GM12878 (cell line): Measurements from ENCODE around the gene ACSM6. TPM values are rescaled to one million over a fixed set of nuclear protein-coding genes. Genes with fewer than 3 reads are reported as not detected.

Experiments used
- ATAC-seq: fragments of 200-7000 bp; cut with Tn5 transposase; 3 replicates; pipeline ENCODE4 v1.9.1; 2020; ENCODE audit warnings: mild to moderate bottlenecking, moderate library complexity
- BruUV-seq: library from RNA; stranded (reverse); fragments of 400-500 nt; replicated peaks from 2 replicates; lab custom pipeline; 2021; lab: Mats Ljungman, UMichigan
- CTCF ChIA-PET: fragments of 300-600 bp; sonication (Branson Sonifier 250); formaldehyde crosslinking; extraction: SDS; loops from one replicate; lab custom pipeline; 2021; ENCODE audit warnings: inconsistent platforms; lab: Yijun Ruan, JAX
- POLR2A ChIA-PET: fragments of 350-600 bp; formaldehyde crosslinking; extraction: SDS; loops from one replicate; lab custom pipeline; 2021; ENCODE audit warnings: inconsistent platforms; lab: Charles Lee
- RAD21 ChIA-PET: fragments of 300-600 bp; sonication (Branson Sonifier 250); formaldehyde crosslinking; loops from one replicate; lab custom pipeline; 2023; ENCODE audit warnings: antibody characterized with exemption; ENCODE audit not compliant: unreplicated experiment; lab: Charles Lee
- SMC1A ChIA-PET: fragments of 300-600 bp; sonication (Branson Sonifier 250); formaldehyde crosslinking; loops from one replicate; lab custom pipeline; 2023; ENCODE audit not compliant: unreplicated experiment, uncharacterized antibody; lab: Charles Lee
- DNase-seq: peaks from one replicate; pipeline ENCODE4 v3.0.0-alpha.2; 2011; ENCODE audit warnings: low read depth, low spot score
- FAIRE-seq: peaks from 3 replicates; lab custom pipeline; 2011; peaks lifted over from hg19 to GRCh38; lab: Jason Lieb, UNC
- H2AFZ ChIP-seq: 2 replicates; pipeline ENCODE4 v1.6.0; 2011; ENCODE audit warnings: low read depth, low read length, control low read depth; ENCODE audit not compliant: control insufficient read depth
- H3K27ac ChIP-seq: 2 replicates; pipeline ENCODE4 v1.5.1; 2011; ENCODE audit warnings: control low read depth; ENCODE audit not compliant: control insufficient read depth, insufficient read depth
- H3K27me3 ChIP-seq, 2 experiments: replicated peaks in 1 of 2; 2 replicates each; pipeline versions ENCODE4 v1.6.0 to v1.6.1; 2011; ENCODE audit warnings: low read length in 1 of 2; ENCODE audit not compliant: control insufficient read depth in 2 of 2, insufficient read depth in 2 of 2
- H3K36me3 ChIP-seq, 2 experiments: 2 replicates each; pipeline ENCODE4 v1.5.1; 2011; ENCODE audit warnings: low read length in 1 of 2; ENCODE audit not compliant: control insufficient read depth in 2 of 2, insufficient read depth in 2 of 2
- H3K4me1 ChIP-seq: 2 replicates; pipeline ENCODE4 v1.6.1; 2011; ENCODE audit warnings: mild to moderate bottlenecking, low read length, moderate library complexity, mixed read lengths; ENCODE audit not compliant: control insufficient read depth, insufficient read depth
- H3K4me2 ChIP-seq: 2 replicates; pipeline ENCODE4 v1.6.0; 2011; ENCODE audit warnings: control low read depth; ENCODE audit not compliant: control insufficient read depth, insufficient read depth
- H3K4me3 ChIP-seq: fragments of 200-600 bp; sonication (generic); 2 replicates; pipeline ENCODE4 v1.5.1; 2016
- H3K79me2 ChIP-seq: 2 replicates; pipeline ENCODE4 v1.6.0; 2011; ENCODE audit warnings: low read length; ENCODE audit not compliant: control insufficient read depth, insufficient read depth
- H3K9ac ChIP-seq: 2 replicates; pipeline ENCODE4 v1.8.0; 2011; ENCODE audit warnings: low read length, control low read depth, mixed read lengths; ENCODE audit not compliant: control insufficient read depth, insufficient read depth
- H3K9me3 ChIP-seq: replicated peaks from 3 replicates; pipeline ENCODE4 v1.5.1; 2011; ENCODE audit warnings: mild to moderate bottlenecking, low read length; ENCODE audit not compliant: control insufficient read depth, insufficient read depth
- H4K20me1 ChIP-seq: 2 replicates; pipeline ENCODE4 v1.6.0; 2011; ENCODE audit not compliant: control insufficient read depth, insufficient read depth
- BCL3 ChIP-seq: IDR thresholded peaks from 2 replicates; pipeline ENCODE4 v1.6.1; 2011; ENCODE audit warnings: borderline replicate concordance, low read depth, mild to moderate bottlenecking, moderate library complexity, low read length; ENCODE audit not compliant: insufficient read depth, poor library complexity, severe bottlenecking
- CBFB ChIP-seq: IDR thresholded peaks from 2 replicates; pipeline ENCODE4 v1.6.1; 2016; ENCODE audit warnings: antibody characterized with exemption, low read depth
- POLR2AphosphoS2 ChIP-seq: IDR thresholded peaks from 2 replicates; pipeline ENCODE4 v1.6.1; 2011; ENCODE audit warnings: low read depth, mild to moderate bottlenecking, low read length, improper control_type of control experiment, moderate library complexity
- ZNF622 ChIP-seq: fragments of 450-650 bp; IDR thresholded peaks from 2 replicates; pipeline ENCODE4 v1.6.1; 2017; ENCODE audit warnings: mild to moderate bottlenecking, inconsistent platforms
- ZSCAN29 ChIP-seq: fragments of 450-650 bp; IDR thresholded peaks from 2 replicates; pipeline ENCODE4 v1.6.1; 2017; ENCODE audit warnings: mild to moderate bottlenecking, moderate library complexity
- WGBS: methylation state at CpG from one replicate; pipeline ENCODE4 v1.1.6; 2016; ENCODE audit warnings: low lambda C conversion rate; ENCODE audit not compliant: insufficient replicate concordance, insufficient coverage; ENCODE audit errors: missing lambda C conversion rate; 5-methylcytosine and 5-hydroxymethylcytosine counted together
- in situ Hi-C: fragments of 300-500 bp; cut with MboI; formaldehyde crosslinking; loops from 9 replicates; pipeline ENCODE4 v1.14.3; 2018; ENCODE audit warnings: mixed read lengths
- intact Hi-C: fragments of 100-400 bp; cut with micrococcal nuclease; formaldehyde crosslinking; loops from one replicate; pipeline ENCODE4 v1.14.2; 2022; ENCODE audit not compliant: unreplicated experiment
- polyA plus RNA-seq, 11 experiments: library from polyadenylated mRNA; depleted of rRNA in 4 of 11; unstranded in 6 of 11; stranded (reverse) in 5 of 11; fragments of >200 nt; fragmentation: Nextera tagmentation in 4 of 11; fragmentation: Illumina TruSeq in 1 of 11; extraction: Ambion mirVana in 4 of 11; extraction: Trizol in 1 of 11; gene quantifications; 1 replicate in 1 of 11; 2 replicates in 10 of 11; pipeline versions ENCODE4 v1.2.1 to v1.2.3, GENCODE V29; 2011 to 2016; ENCODE audit warnings: inconsistent platforms in 2 of 11, missing spikeins in 2 of 11, low read depth in 1 of 11
- total RNA-seq, 4 experiments: library from RNA; depleted of rRNA in 3 of 4; stranded (reverse); fragments of >200 nt in 3 of 4; fragmentation: Illumina TruSeq in 1 of 4; extraction: Trizol in 1 of 4; gene quantifications; 2 replicates each; pipeline versions ENCODE4 v1.2.1 to v1.2.3, GENCODE V29; 2013 to 2021

ACSM6 gene
- total and polyA plus RNA-seq, 10 of the 15 experiments (the other 5 are each of a cell fraction or from before 2014, with no cell fraction given): 0.06 to 0.21 (median 0.20) TPM; not detected in 7

GRCh38 chr10:95257849-95258248 is 63.8 kb downstream of the ACSM6 start:
- intact Hi-C loops: no loop called here
- no peaks in the 10 kb centered on the region for H3K27me3 ChIP-seq
- WGBS: 89% methylated on average over 7 of the region's 7 CpGs
- ATAC-seq (no peak), FAIRE-seq (no peak)
- SMC1A ChIA-PET: interaction anchor here (0.9 to 4.7 kb wide), 7 partner anchors 12 to 108 kb away, joined by 3 to 19 read pairs (median 3); no protein-coding TSS in a partner anchor
- H4K20me1 ChIP-seq: no peaks in the 10 kb centered on the region
- no peak overlapping the region for H3K4me3 ChIP-seq
- peaks cover 42% of the 10 kb centered on the region for H3K79me2 ChIP-seq
- POLR2A ChIA-PET: no interaction called here
- no peaks in the 10 kb centered on the region; the same call in 1 of the 2 replicates for H3K4me1 ChIP-seq
- peaks cover 21 to 45% of the 10 kb centered on the region in 2 experiments for H3K36me3 ChIP-seq
- no peak for TF ChIP-seq CBFB
- no peak for TF ChIP-seq BCL3
- no peak for TF ChIP-seq POLR2AphosphoS2
- no peak for TF ChIP-seq ZSCAN29
- no peak for TF ChIP-seq ZNF622
- TF ChIP-seq, all 136 proteins: peak for 0
- no peak overlapping the region for H3K4me2 ChIP-seq
- H3K9me3 ChIP-seq: no peaks in the 10 kb centered on the region; the same call in 1 of the 3 replicates
- no peak overlapping the region for H3K27ac ChIP-seq
- ChIA-PET RAD21 (no interaction called here), CTCF (interaction anchor here (1.0 to 5.7 kb wide), 5 partner anchors 10 to 28 kb away, joined by 3 to 24 read pairs (median 3); no protein-coding TSS in a partner anchor)
- no peak overlapping the region for H3K9ac ChIP-seq
- DNase-seq: no peak
- in situ Hi-C loops: no loop called here
- TSS peak; percentile 8 for BruUV-seq
- no peak overlapping the region for H2AFZ ChIP-seq
